Panc1 (cell line): Measurements from ENCODE around the gene GALNT9. TPM values are rescaled to one million over a fixed set of nuclear protein-coding genes. Genes with fewer than 3 reads are reported as not detected.

ENCODE experiments used
- ATAC-seq: fragments of 200-7000 bp; cut with Tn5 transposase; 2 replicates; pipeline ENCODE4 v1.9.1; 2020; ENCODE audit warnings: mild to moderate bottlenecking, moderate library complexity
- BruUV-seq: library from RNA; stranded (reverse); fragments of 400-500 nt; replicated peaks from 2 replicates; lab custom pipeline; 2021; lab: Mats Ljungman, UMichigan
- CTCF ChIA-PET: fragments of 300-600 bp; sonication (Branson Sonifier 250); formaldehyde crosslinking; loops from one replicate; lab custom pipeline; 2022; ENCODE audit warnings: antibody characterized with exemption; lab: Charles Lee
- POLR2A ChIA-PET: fragments of 300-600 bp; sonication (Branson Sonifier 250); formaldehyde crosslinking; loops from one replicate; lab custom pipeline; 2022; ENCODE audit warnings: antibody characterized with exemption; lab: Charles Lee
- DNase-seq: peaks from one replicate; pipeline ENCODE4 v3.0.0-alpha.2; 2010; ENCODE audit warnings: low read depth, low spot score
- H3K27ac ChIP-seq: 2 replicates; pipeline ENCODE4 v1.5.1; 2011; ENCODE audit warnings: mild to moderate bottlenecking, low read length, inconsistent platforms
- H3K27me3 ChIP-seq: fragments of 200-500 bp; sonication (Bioruptor generic); 2 replicates; pipeline ENCODE4 v1.6.0; 2014; ENCODE audit warnings: low read length, inconsistent platforms; ENCODE audit not compliant: control insufficient read depth, insufficient read depth
- H3K36me3 ChIP-seq: fragments of 200-500 bp; sonication (Bioruptor generic); 2 replicates; pipeline ENCODE4 v1.5.1; 2014; ENCODE audit warnings: inconsistent platforms, mild to moderate bottlenecking, low read length, moderate library complexity; ENCODE audit not compliant: control insufficient read depth, insufficient read depth
- H3K4me1 ChIP-seq: 2 replicates; pipeline ENCODE4 v1.5.1; 2011; ENCODE audit warnings: inconsistent platforms, mild to moderate bottlenecking, low read length, moderate library complexity; ENCODE audit not compliant: control insufficient read depth, insufficient read depth
- H3K4me3 ChIP-seq, 2 experiments: 2 replicates each; pipeline ENCODE4 v1.5.1; 2011 to 2012; ENCODE audit warnings: low read depth in 2 of 2, low read length in 2 of 2, mild to moderate bottlenecking in 2 of 2, inconsistent platforms in 1 of 2, moderate library complexity in 1 of 2
- H3K9me3 ChIP-seq: fragments of 200-500 bp; sonication (Bioruptor generic); 2 replicates; pipeline ENCODE4 v1.5.1; 2014; ENCODE audit warnings: low read depth, mild to moderate bottlenecking, inconsistent platforms, low read length, moderate library complexity; ENCODE audit not compliant: control insufficient read depth, insufficient read depth
- CTCF ChIP-seq: fragments of 450-650 bp; IDR thresholded peaks from 2 replicates; pipeline ENCODE4 v1.5.1; 2017; ENCODE audit warnings: mild to moderate bottlenecking
- POLR2AphosphoS5 ChIP-seq: IDR thresholded peaks from 2 replicates; pipeline ENCODE4 v1.6.1; 2012; ENCODE audit warnings: mild to moderate bottlenecking, low read depth, low read length, moderate library complexity
- REST ChIP-seq, 2 experiments: IDR thresholded peaks; 2 replicates each; pipeline ENCODE4 v1.6.1; 2011 to 2012; ENCODE audit warnings: low read depth in 2 of 2, control low read depth in 1 of 2, low read length in 1 of 2, mild to moderate bottlenecking in 1 of 2, moderate library complexity in 1 of 2; ENCODE audit not compliant: insufficient read depth in 1 of 2
- SIN3A ChIP-seq: IDR thresholded peaks from 2 replicates; pipeline ENCODE4 v1.6.1; 2012; ENCODE audit warnings: low read depth, mild to moderate bottlenecking, low read length, moderate library complexity, borderline replicate concordance; ENCODE audit not compliant: insufficient read depth
- TCF7L2 ChIP-seq: IDR thresholded peaks from 2 replicates; pipeline ENCODE4 v1.6.1; 2011; ENCODE audit warnings: mild to moderate bottlenecking, low read depth, low read length, inconsistent platforms
- in situ Hi-C: cut with HindIII; loops from 2 replicates; pipeline ENCODE4 v1.10.0; 2016; ENCODE audit warnings: low sequenced_read_pairs, low pct_unique_long_range_greater_than_20kb
- intact Hi-C: fragments of 100-400 bp; cut with micrococcal nuclease; formaldehyde crosslinking; loops from one replicate; pipeline ENCODE4 v1.10.0; 2022; ENCODE audit not compliant: unreplicated experiment
- total RNA-seq: library from RNA; stranded (reverse); gene quantifications from one replicate; pipeline ENCODE4 v1.2.1, GENCODE V29; 2021; ENCODE audit not compliant: unreplicated experiment

The GALNT9 gene
- total RNA-seq, 1 experiment from 2014 or later: 0.33 TPM

DNA sequence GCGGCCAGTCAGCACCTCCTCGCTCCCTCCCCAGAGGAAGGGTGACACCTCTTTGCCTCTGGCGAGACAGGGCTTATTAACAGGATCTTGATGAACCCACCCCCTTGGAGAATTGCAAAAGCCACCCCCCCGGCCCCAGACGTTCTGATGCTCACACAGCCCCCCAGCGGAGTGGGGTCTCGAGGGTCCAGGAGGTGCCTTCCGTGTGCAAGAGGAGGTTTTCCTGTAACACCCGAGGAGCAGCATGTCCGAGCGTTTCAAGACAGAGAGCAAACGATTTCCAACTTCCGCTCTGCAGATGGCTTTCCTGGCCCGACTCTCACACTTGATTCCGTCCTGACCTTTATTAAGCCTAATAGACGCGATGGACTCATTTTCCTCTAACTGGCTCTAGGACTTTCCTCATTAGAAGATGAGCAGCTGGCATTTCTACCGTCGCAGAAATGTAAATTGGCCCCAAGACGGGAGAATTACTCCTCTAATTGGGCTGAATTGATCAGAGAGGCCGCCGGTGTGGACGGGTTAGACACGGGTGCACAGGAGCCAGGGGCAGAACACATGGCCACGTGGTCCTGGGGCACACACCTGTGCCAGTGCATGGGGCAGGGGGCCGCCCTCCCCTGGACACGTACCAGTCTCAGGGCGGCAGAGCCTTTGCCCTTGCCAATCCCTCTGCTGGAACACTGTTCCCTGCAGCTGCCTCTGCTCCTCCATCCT lies 100.8 kb downstream of the GALNT9 start:
- H3K4me3 ChIP-seq: no peak overlapping the region
- intact Hi-C loops (no loop called here), in situ Hi-C loops (no loop called here)
- ATAC-seq (no peak), DNase-seq (no peak)
- no peak overlapping the region for H3K27ac ChIP-seq
- no TSS peak for BruUV-seq
- CTCF ChIA-PET: no interaction called here
- H3K4me1 ChIP-seq: no peaks in the 10 kb centered on the region
- H3K9me3 ChIP-seq: no peaks in the 10 kb centered on the region
- H3K36me3 ChIP-seq: no peaks in the 10 kb centered on the region
- H3K27me3 ChIP-seq: peaks cover 5% of the 10 kb centered on the region; the same call in 1 of the 2 replicates
- POLR2A ChIA-PET: no interaction called here
- no peak for TF ChIP-seq REST (IDR thresholded peaks at IDR 0.05; ENCODE audit: insufficient read depth in 1 of 2, low read depth in 2 of 2, low read length in 1 of 2)
- no peak for TF ChIP-seq TCF7L2
- no peak for TF ChIP-seq CTCF
- no peak for TF ChIP-seq POLR2AphosphoS5
- no peak for TF ChIP-seq SIN3A

- Histone ChIP-seq H3K4me1 (no peaks in the 10 kb centered on the region), H3K4me3 (no peak overlapping the region), H3K9me3 (no peaks in the 10 kb centered on the region), H3K27ac (no peak overlapping the region), H3K27me3 (peaks cover 5% of the 10 kb centered on the region; the same call in 1 of the 2 replicates), H3K36me3 (no peaks in the 10 kb centered on the region)
- no peak for ATAC-seq
- ChIA-PET POLR2A (no interaction called here), CTCF (no interaction called here)
- DNase-seq: no peak
- no TSS peak for BruUV-seq
- in situ Hi-C loops: no loop called here
- no peak for TF ChIP-seq SIN3A
- TF ChIP-seq CTCF: no peak
- TF ChIP-seq POLR2AphosphoS5: no peak
- no peak for TF ChIP-seq REST (IDR thresholded peaks at IDR 0.05; ENCODE audit: insufficient read depth in 1 of 2, low read depth in 2 of 2, low read length in 1 of 2)
- no peak for TF ChIP-seq TCF7L2
- intact Hi-C loops: no loop called here
Measured at GRCh38 chr12:132227782-132228475, 101.5 kb downstream of the GALNT9 start.
